ENCODE results near the gene C18orf63. TPM values are rescaled to one million over a fixed set of nuclear protein-coding genes. Genes with fewer than 3 reads are reported as not detected.

The C18orf63 gene
- total RNA-seq, 5 donors from 2014 or later (not counting 1 experiment from before 2014, with no cell fraction given): not detected

DNA sequence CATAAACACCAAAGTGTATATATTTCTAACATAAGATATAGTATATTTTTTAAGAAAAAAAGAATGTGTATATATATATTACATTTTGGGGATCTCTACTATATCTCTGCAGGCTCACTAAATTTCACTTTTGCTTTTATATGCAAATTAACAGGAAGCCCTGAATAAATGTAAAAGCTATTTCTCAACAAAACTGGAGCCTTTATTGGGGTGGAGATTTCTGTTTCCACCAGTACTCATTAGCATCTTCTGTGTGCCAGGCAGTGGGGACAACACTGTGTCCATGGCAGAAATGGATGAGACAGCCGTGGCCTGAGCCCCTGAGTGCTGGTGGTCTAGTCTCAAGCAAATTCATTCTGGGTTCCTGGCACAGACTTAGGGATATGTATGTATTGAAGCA lies 41.3 kb downstream of the C18orf63 start:
- H3K36me3 ChIP-seq (ENCODE audit: control insufficient read depth in 2 of 2, extremely low read depth in 1 of 2, insufficient read depth in 1 of 2, low read length in 1 of 2): no peaks in the 10 kb centered on the region
- DNase-seq (no peak), ATAC-seq (replicated peaks in 1 of 4) (peak in 1 of 4 experiments; percentile 42)
- WGBS (ENCODE audit: insufficient coverage): no CpG with 5 or more reads among the region's 1 CpG
- Mint-ChIP-seq H3K27me3 (peaks cover 0 to 3% of the 10 kb centered on the region in 2 donors), H3K36me3 (no peaks in the 10 kb centered on the region), H3K27ac (no peak overlapping the region), H3K4me1 (peaks cover 13 to 14% (median 14%) of the 10 kb centered on the region in 3 donors), H3K4me3 (no peak overlapping the region), H3K9me3 (no peaks in the 10 kb centered on the region)
- peaks cover 0 to 3% of the 10 kb centered on the region in 2 experiments for H3K4me1 ChIP-seq (ENCODE audit: control insufficient read depth in 1 of 2, extremely low read depth in 1 of 2, insufficient read depth in 2 of 2, low read length in 2 of 2)
- no peak overlapping the region for H3K27ac ChIP-seq (ENCODE audit: low read length)
- no peak overlapping the region for H3K4me3 ChIP-seq (ENCODE audit: control insufficient read depth in 1 of 2, extremely low read depth in 1 of 2, low read length in 1 of 2)
- ChIA-PET CTCF (interaction anchor here in 1 of 2 donors (0.6 to 7.0 kb wide), 3 partner anchors 34 to 194 kb away, joined by 3 to 202 read pairs (median 4); no protein-coding TSS in a partner anchor), POLR2A (interaction anchor here (0.5 kb wide), 2 partner anchors 10 to 134 kb away, joined by 3 to 6 read pairs; no protein-coding TSS in a partner anchor)
- no peaks in the 10 kb centered on the region for H3K27me3 ChIP-seq (replicated peaks in 1 of 2; ENCODE audit: control insufficient read depth in 2 of 2, extremely low read depth in 1 of 2, insufficient read depth in 2 of 2, low read length in 1 of 2)
- H3K9me3 ChIP-seq: no peaks in the 10 kb centered on the region

DNA sequence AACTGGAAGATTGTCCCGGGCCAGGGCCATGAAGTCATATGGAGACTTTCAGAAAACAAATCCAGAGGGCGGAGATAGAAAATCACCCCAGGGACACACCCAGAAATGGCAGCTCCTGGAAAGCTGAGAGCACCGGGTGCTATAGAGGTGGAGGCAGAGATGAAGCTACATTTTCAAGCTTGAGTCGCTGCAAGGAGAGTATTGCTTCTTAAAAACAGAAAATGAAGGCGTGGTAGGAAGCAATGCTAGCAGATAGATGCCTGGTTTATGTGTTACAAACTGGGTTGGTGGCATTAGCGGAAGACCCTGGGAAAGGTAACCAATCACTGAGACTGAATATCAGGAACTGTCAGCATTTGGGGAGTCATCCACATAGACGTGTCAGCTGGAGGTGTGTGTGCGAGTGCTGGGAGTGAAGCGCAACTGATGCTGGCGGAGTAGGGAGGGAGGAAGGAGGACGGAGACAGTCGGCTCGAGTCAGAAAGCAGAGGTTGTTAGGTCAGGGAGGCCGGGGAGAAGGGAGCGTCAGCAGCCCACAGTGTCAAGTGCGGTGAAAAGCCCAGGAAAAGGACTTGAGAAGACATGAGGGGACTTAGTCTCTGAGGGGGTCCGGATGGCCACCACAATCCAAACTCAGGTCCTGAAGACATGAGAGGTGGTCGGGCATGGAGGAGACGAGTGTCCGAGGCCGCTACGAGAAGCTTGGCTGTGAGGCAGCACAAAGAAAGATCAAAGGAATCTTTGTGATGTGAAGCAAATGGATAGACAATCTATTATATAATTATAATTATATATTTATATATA lies 45.4 kb downstream of the C18orf63 start:
- ChIA-PET CTCF (interaction anchor here (0.6 to 1.7 kb wide), 2 partner anchors 132 to 133 kb away, joined by 3 to 7 read pairs; no protein-coding TSS in a partner anchor), POLR2A (interaction anchor here in 1 of 2 donors (0.5 kb wide), 1 partner anchor 40 kb away, joined by 3 read pairs; no protein-coding TSS in a partner anchor)
- Histone ChIP-seq H3K9me3 (no peaks in the 10 kb centered on the region), H3K4me1 (ENCODE audit: control insufficient read depth in 1 of 2, extremely low read depth in 1 of 2, insufficient read depth in 2 of 2, low read length in 2 of 2) (peaks cover 0 to 3% of the 10 kb centered on the region in 2 experiments), H3K36me3 (ENCODE audit: control insufficient read depth in 2 of 2, extremely low read depth in 1 of 2, insufficient read depth in 1 of 2, low read length in 1 of 2) (no peaks in the 10 kb centered on the region), H3K27me3 (replicated peaks in 1 of 2; ENCODE audit: control insufficient read depth in 2 of 2, extremely low read depth in 1 of 2, insufficient read depth in 2 of 2, low read length in 1 of 2) (no peaks in the 10 kb centered on the region), H3K27ac (ENCODE audit: low read length) (no peak overlapping the region), H3K4me3 (ENCODE audit: control insufficient read depth in 1 of 2, extremely low read depth in 1 of 2, low read length in 1 of 2) (no peak overlapping the region)
- DNase-seq (no peak), ATAC-seq (replicated peaks in 1 of 4) (no peak)
- H3K4me1 Mint-ChIP-seq: peaks cover 10 to 11% (median 11%) of the 10 kb centered on the region in 3 donors
- H3K27me3 Mint-ChIP-seq: peaks cover 0 to 3% of the 10 kb centered on the region in 2 donors
- no peak overlapping the region for H3K27ac Mint-ChIP-seq
- H3K9me3 Mint-ChIP-seq: no peaks in the 10 kb centered on the region
- H3K36me3 Mint-ChIP-seq: no peaks in the 10 kb centered on the region
- H3K4me3 Mint-ChIP-seq: no peak overlapping the region
- 97% methylated on average over 13 of the region's 22 CpGs for WGBS (ENCODE audit: insufficient coverage)

DNA sequence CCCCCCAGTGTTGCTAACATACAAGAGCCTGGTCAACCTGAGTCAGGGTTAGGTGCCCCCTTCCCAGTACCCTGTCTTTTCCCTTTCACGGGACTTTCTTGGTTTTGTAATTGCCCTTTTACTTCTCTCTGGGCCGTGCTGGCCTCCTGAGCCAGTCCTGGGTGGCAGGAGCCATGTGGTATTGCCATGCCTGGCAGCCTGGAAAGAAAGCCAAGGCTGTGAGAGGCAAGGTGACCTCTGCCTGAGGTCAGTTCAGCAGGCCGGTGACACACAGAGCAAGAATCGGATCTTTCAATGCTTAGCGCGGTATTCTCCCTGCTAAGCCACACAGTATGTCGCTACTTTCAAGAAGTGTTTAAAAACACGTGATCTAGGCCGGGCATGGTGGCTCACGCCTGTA lies 52.3 kb downstream of the C18orf63 start:
- Histone ChIP-seq H3K4me3 (ENCODE audit: control insufficient read depth in 1 of 2, extremely low read depth in 1 of 2, low read length in 1 of 2) (no peak overlapping the region), H3K9me3 (no peaks in the 10 kb centered on the region), H3K27ac (ENCODE audit: low read length) (no peak overlapping the region), H3K27me3 (replicated peaks in 1 of 2; ENCODE audit: control insufficient read depth in 2 of 2, extremely low read depth in 1 of 2, insufficient read depth in 2 of 2, low read length in 1 of 2) (no peaks in the 10 kb centered on the region), H3K4me1 (ENCODE audit: control insufficient read depth in 1 of 2, extremely low read depth in 1 of 2, insufficient read depth in 2 of 2, low read length in 2 of 2) (peaks cover 23 to 24% of the 10 kb centered on the region in 2 experiments), H3K36me3 (ENCODE audit: control insufficient read depth in 2 of 2, extremely low read depth in 1 of 2, insufficient read depth in 1 of 2, low read length in 1 of 2) (no peaks in the 10 kb centered on the region)
- ATAC-seq (replicated peaks in 1 of 4): no peak
- peaks cover 0 to 8% of the 10 kb centered on the region in 2 donors for H3K27me3 Mint-ChIP-seq
- H3K27ac Mint-ChIP-seq: no peak overlapping the region
- WGBS (ENCODE audit: insufficient coverage): 89% methylated on average over 10 of the region's 10 CpGs
- ChIA-PET POLR2A (no interaction called here), CTCF (no interaction called here)
- no peak overlapping the region for H3K4me3 Mint-ChIP-seq
- DNase-seq: no peak
- H3K36me3 Mint-ChIP-seq: no peaks in the 10 kb centered on the region
- H3K4me1 Mint-ChIP-seq: peaks cover 28 to 36% (median 30%) of the 10 kb centered on the region in 3 donors
- H3K9me3 Mint-ChIP-seq: no peaks in the 10 kb centered on the region

DNA sequence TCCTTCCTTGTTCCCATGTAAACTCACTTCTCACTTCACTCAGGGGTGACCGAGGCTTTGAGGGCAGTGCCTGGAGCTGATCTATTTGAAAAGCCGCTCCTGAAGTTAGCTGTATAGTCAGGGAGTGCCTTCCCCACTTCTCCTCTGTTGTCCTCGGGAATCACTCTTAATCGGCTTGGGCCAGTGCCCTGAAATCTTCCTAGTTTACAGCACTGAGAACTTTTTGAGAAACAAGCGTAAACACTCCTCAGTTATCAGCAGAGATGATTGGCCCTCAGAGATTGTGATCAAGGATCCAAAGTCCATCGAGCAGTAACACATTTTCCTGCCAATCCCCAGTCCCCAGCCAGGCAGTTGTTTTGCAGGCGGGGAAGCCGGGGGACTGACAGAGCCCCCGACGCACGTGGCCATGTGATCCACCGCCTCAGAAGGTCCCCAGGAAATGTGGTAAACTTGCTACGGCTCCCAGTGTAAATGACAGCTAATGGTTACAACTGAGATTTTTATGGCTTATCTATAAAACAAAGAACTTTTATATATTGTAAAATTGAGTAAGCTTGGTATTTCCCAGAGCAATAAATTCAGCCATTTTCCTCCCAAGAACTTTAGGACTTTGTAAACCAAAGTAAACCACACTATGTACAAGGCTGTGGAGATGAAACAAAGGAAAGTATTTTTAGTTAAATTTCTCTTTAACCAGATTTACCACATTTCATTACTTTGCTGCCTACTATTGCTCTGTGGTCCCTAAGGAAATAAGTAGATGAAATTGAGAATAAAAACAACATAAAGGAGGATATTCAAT lies 53.5 kb downstream of the C18orf63 start:
- ATAC-seq (replicated peaks in 1 of 4): no peak
- peaks cover 38 to 42% (median 41%) of the 10 kb centered on the region in 3 donors for H3K4me1 Mint-ChIP-seq
- POLR2A ChIA-PET: no interaction called here

DNA sequence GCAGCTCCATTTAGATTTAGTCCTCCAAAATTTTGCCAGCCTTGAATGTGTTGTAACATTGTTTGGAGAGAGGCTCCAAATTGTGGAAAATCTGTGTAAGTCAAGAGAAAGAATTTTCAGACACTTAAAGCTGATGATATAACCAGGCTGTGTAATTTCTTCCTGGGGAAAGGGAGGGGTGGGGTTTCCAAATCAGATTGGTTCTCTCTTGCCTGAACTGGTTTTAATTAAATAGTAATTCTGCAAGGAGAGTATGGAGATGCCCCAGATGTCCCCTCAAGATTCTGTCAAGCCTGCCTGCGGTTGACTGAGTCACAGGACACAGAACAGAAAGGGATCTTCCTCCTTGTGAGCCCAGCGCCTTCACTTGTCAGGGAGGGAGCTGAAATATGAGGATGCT lies 54.5 kb downstream of the C18orf63 start:
- peaks cover 0 to 8% of the 10 kb centered on the region in 2 donors for H3K27me3 Mint-ChIP-seq
- Histone ChIP-seq H3K4me3 (ENCODE audit: control insufficient read depth in 1 of 2, extremely low read depth in 1 of 2, low read length in 1 of 2) (no peak overlapping the region), H3K4me1 (ENCODE audit: control insufficient read depth in 1 of 2, extremely low read depth in 1 of 2, insufficient read depth in 2 of 2, low read length in 2 of 2) (peaks cover 38% of the 10 kb centered on the region in 2 experiments), H3K36me3 (ENCODE audit: control insufficient read depth in 2 of 2, extremely low read depth in 1 of 2, insufficient read depth in 1 of 2, low read length in 1 of 2) (no peaks in the 10 kb centered on the region), H3K27ac (ENCODE audit: low read length) (no peak overlapping the region), H3K9me3 (no peaks in the 10 kb centered on the region), H3K27me3 (replicated peaks in 1 of 2; ENCODE audit: control insufficient read depth in 2 of 2, extremely low read depth in 1 of 2, insufficient read depth in 2 of 2, low read length in 1 of 2) (no peaks in the 10 kb centered on the region)
- ATAC-seq (replicated peaks in 1 of 4): no peak
- no peaks in the 10 kb centered on the region for H3K36me3 Mint-ChIP-seq
- H3K4me3 Mint-ChIP-seq: peak overlapping the region in 1 of 3 donors; percentile 10
- H3K9me3 Mint-ChIP-seq: no peaks in the 10 kb centered on the region
- no peak overlapping the region for H3K27ac Mint-ChIP-seq
- peaks cover 48 to 52% (median 50%) of the 10 kb centered on the region in 3 donors for H3K4me1 Mint-ChIP-seq
- no CpG with 5 or more reads among the region's 2 CpGs for WGBS (ENCODE audit: insufficient coverage)
- no peak for DNase-seq
- POLR2A ChIA-PET: interaction anchor here in 1 of 2 donors (0.7 kb wide), 1 partner anchor 133 kb away, joined by 4 read pairs; no protein-coding TSS in a partner anchor
- CTCF ChIA-PET: interaction anchor here in 1 of 2 donors (1.7 to 1.9 kb wide), 2 partner anchors 16 to 123 kb away, joined by 9 to 11 read pairs; no protein-coding TSS in a partner anchor

More for the DNA sequence above, 53.5 kb downstream of the C18orf63 start:
- peak in 4 of 35 experiments; percentile 11 to 35 (median 19) for DNase-seq
- Histone ChIP-seq H3K27ac (ENCODE audit: low read length) (no peak overlapping the region), H3K27me3 (replicated peaks in 1 of 2; ENCODE audit: control insufficient read depth in 2 of 2, extremely low read depth in 1 of 2, insufficient read depth in 2 of 2, low read length in 1 of 2) (no peaks in the 10 kb centered on the region), H3K36me3 (ENCODE audit: control insufficient read depth in 2 of 2, extremely low read depth in 1 of 2, insufficient read depth in 1 of 2, low read length in 1 of 2) (no peaks in the 10 kb centered on the region), H3K4me1 (ENCODE audit: control insufficient read depth in 1 of 2, extremely low read depth in 1 of 2, insufficient read depth in 2 of 2, low read length in 2 of 2) (peaks cover 31 to 34% of the 10 kb centered on the region in 2 experiments), H3K9me3 (no peaks in the 10 kb centered on the region), H3K4me3 (ENCODE audit: control insufficient read depth in 1 of 2, extremely low read depth in 1 of 2, low read length in 1 of 2) (no peak overlapping the region)
- H3K9me3 Mint-ChIP-seq: no peaks in the 10 kb centered on the region
- no peak overlapping the region for H3K27ac Mint-ChIP-seq
- 66% methylated on average over 3 of the region's 13 CpGs for WGBS (ENCODE audit: insufficient coverage)
- no peaks in the 10 kb centered on the region for H3K36me3 Mint-ChIP-seq
- H3K4me3 Mint-ChIP-seq: peak overlapping the region in 1 of 3 donors; percentile 55
- H3K27me3 Mint-ChIP-seq: peaks cover 0 to 8% of the 10 kb centered on the region in 2 donors
- CTCF ChIA-PET: interaction anchor here (0.5 to 1.9 kb wide), 6 partner anchors 15 to 174 kb away, joined by 3 to 11 read pairs (median 6); no protein-coding TSS in a partner anchor

Measured in T-cell (primary cell).